GM19438 (cell line): Measurements from ENCODE around the gene SHISA8.

Experiments
- ATAC-seq: cut with Tn5 transposase; IDR thresholded peaks from one replicate; pipeline ENCODE4 v1.9.1; 2021; ENCODE audit warnings: low read depth; ENCODE audit not compliant: unreplicated experiment

The SHISA8 gene

DNA sequence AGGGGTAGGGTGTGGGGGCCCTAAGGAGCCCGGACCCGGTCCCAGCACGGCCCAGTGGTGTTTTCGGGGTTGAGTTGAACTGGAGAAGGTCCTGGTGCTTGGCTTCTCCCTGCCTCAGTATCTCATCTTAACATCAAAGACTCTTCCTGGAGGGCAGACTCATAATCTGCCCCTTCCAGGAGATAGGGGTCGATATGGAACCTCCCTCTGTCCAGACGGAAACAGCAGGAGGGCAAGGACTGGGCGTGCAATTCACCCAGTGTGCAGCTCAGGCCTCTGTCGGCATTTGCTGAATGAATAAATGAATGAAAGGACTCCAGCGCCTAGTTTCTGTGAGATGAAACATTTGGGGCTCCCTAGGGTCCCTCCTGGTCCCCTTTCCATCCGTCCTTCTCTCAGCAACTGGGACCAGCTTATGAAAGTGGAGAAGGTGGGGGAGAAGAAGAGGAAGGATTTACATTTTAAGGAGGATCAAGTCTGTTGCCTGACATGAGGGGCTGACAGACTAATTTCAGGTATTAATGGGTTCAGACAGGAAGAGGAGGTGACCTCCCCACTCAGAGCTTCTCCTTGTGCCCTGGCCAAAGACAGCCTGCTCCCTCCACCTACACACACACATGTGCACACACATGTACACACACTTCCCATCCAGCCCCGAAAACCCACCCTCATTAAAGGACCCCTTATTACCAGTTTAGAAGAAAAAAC lies 1.1 kb upstream of the SHISA8 start:
- ATAC-seq = no peak

DNA sequence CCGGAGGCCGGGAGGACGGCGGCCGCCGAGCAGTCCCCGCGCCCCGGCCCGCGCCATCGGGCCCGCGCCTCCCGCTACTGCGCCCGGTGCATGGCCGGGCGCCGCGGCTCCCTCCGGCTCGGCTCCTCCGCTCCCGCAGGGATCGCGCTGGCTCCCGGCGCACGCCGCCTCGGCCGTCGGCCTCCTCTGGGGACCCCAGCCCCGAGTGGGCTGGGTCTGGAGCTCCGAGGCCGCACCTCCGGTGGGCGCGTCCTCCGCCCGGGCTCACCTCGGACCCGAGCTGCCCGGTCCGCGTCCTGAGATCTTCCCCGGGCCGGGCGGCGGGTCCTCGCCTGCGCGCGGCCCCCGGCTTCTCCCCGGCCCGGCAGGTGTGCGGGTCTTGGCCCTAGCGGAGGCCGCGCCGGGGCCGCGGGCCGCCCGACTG lies 251 bp downstream of the SHISA8 start:
- no peak for ATAC-seq

DNA sequence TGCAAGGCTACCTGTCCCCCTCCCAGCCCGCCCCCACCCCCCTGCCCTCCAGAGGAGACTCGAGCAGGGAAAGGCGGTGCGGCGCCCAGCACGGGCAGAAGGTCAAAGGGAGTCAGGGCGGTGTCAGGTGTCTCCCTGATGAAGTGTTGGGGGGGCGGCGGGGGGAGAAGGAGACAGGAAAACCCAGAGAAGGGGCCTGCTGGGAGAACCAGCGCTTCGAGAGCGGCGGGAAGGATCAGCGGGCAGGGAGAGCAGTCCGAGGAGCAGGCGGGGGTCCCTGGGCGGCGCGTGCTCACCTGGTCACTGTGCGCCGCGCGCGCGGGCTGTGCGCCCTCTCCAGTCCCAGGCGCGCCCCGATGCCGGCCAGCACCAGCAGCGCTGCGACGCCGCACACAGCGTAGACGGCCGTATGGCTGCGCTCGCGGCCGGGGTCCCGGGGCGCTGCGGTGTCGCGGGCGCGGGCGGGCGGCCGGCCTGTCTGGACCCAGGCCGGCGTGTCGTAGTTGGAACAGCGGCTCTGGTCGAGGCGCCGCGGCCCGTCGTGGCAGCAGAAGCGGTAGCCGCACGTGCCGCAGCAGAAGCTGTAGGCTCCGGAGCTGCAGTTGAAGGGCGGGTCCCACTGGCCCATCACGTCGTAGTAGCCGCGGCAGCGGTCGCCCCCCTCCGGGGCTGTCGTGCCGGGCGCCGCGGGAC lies 886 bp downstream of the SHISA8 start:
- no peak for ATAC-seq

DNA sequence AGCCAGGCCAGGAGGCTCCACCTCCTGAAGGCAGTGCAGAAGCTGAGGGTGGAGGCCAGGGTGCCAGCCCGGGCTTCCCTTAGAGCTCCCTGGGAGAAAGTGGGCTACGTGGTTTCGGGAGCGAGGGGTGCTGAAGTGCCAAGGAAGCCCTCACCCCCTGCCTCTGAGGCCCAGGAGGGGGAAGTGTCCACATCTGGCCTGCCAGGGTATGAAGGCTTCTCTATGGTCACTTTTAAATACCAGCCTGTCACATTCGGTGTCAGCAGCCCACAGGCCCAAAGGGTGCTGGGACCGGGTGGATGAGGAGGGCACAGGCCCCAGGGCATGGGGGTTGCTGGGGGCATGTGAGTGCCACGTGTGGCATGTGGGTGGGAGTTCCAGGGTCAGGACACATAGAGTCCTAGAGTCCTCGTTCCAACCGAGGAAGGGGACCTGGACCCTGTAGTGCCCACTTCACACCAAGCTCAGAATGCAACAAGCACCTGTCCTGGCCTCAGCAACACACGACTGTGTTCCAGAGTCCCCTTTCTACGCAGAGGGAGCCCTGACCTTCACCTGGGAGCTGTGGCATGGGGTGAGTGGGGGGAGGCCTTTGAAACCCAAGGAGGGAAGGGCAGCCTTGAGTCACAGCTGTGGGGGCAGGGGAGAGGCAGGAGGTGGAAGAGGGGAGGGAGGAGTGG lies 1.7 kb downstream of the SHISA8 start:
- no peak for ATAC-seq

DNA sequence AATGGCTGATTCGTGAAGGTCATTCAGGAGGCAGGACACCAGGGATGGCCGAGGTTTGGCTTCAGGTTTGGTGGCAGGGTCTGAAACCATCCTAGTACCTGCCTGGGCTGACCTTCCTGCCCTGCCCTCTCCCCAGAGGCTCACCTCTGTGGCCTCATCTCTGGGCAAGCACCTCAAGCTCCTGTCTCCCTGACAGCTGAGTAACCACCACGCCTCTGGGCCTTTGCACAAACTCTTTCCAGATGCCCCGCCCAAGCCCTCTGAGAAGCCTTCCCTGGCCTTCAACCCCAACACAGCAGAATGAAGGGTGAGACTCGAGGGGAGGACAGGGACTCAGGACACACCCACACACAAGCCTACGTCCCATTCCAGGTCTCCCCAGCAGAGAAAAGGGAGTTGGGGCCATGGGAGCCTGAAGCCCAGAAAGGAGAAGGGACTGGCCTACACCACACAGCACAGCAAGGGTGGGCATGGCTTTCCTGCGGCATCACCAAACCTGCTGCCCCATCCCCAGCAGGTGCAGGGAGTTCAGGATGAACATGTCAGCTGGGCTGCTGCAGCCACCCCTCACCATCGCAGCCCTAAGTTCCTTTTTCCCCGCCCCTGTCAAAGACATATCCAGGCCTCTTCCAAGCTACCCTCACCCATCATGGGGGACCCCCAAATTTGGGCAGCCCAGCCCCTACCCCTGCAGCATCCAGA lies 2.4 kb downstream of the SHISA8 start:
- ATAC-seq = no peak

DNA sequence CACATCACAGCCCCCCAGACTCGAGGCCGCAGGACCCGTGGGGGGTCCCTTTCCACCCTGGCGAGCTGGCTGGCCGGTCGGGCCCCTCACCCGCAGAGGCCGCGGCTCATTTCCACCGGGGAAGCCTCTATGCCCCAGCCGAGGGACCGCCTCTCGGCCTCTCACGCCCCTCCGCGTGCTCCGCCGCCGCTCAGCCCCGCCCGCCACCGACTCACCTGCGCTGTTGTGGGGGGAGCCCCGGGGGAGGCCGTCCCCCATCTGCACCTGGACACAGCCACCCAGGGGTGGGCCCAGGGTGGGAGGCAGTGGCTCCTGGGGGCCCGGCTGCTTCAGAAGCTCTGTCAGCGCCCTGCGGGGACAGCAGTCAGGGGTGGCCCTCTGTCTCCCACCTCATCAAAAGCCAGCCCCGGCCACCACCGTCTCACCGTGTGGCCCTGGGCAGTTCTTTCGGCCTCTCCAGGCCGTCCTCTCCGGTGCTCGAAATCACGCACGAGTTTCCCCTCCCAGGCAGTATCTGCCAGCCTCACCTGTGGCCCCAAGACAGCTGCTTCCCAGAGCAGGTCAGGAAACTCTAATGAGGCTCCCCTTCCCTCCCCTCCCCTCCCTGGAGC lies 3.8 kb downstream of the SHISA8 start:
- no peak for ATAC-seq

DNA sequence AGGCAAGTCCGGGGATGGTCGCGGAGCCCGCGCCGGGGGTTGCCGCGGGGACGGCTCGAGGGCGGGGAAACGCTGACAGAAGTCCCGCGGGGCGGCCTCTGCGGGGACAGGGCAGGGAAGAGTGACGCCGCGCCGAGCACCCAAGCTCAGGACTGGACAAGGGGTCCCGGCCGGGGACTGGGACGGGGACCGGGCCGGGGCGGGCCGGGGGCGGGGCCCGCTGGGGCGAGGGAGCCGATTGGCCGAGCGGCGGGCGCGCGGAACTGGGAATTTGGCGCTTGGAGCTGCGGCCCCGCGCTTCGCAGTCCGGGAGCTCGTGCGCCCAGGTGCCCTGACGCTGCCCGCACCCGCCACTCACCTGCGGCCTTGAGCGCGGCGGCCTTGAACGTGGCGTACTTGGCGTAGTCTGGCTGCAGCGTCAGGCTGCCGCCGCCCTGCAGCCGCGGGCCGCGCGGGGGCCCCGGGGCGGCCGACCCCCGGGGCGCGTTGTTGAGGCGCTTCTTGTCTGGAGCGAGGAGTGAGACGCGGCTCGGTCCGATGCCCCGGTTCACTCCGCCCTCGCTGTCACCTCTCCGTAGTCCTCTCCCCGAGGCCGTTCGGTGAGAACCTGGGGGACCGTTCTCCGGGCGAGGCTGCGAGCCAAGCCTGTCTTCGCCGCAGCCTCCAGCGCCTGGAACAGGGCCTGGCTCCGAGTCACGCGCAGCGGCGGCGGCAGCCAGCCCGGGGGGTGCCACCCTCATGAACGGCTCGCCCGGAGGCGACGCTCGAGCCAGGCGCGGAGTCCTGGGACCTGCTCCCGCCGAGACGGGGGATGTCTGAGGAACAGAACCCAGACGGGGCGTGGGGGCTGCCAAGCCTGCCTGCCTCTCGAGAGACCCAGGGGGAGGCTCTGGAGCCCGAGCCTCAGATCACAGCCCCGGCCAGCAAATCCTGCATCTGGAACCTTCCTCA lies 4.5 kb downstream of the SHISA8 start:
- ATAC-seq = no peak

DNA sequence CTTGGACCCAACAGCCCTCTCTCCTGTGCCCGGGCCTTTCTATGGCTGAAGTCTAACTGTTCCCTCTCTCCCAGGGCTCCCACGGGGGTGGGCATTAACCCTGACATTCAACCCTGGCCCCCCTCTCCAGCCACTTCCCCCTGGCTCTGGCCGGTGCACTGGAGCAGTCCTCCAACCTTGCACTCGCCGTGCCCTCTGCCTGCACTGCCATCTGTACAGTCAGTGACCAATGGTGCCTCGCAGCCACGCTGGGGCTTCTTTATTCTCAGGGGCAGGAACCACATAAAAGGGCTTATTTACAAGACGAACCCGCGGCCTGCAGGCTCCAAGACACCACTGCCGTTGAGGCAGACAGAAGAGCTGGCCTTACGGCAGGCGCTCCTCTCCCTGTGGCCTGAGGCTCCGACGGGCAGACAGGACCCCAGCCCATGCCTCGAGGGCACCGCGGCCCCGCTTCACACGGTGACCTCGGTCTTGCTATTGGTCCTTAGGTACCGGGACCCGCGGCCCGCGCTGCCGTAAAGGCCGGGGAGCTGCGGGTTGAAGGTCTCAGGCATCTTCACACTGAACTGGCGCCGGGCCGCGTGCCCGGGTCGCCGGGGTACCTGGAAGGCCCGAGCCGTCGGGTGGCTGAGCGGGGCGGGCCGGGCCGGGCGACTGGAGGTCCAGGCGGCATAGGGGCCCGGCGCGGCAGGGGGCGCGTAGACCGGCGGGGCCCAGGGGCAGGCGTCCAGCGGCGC lies 5.4 kb downstream of the SHISA8 start:
- ATAC-seq = no peak

DNA sequence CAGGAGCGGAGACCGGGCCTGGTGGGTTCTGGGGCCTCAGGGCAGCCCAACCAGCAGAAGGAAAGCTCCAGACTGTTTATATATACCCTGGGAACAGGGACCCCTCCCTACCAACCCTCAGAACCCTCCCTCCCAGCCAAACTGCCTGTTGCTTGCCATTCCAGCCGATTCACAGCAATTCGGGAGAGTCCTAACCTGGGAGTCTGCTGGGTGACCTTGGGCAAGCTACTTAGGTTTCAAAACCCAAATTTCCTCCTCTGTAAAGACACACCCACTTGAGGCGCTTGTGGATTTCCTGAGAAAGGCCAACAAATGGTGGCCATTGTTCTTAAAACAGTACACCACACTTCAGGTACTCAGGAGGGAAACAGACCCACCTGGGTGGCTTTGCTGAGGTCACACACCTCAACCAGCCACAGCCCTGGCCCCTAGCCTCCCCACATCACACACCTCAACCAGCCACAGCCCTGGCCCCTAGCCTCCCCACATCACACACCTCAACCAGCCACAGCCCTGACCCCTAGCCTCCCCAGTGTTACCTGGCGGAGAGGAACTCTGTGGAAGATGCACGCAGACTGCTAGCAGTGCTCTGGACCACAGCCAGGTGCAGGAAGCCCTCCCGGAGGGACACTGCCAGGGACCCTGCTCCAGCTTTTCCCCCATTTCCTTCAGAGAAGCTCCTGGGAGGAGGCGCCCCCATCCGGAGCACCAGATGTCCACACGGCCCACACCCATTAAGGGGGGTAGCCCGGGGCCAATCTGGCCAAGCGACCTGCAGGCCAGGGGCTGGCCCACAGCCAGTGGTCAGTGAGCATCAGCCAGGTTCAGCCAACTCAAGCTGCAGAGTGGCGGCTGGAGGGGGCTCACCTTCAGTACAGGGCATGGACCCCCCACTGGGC lies 6.2 kb downstream of the SHISA8 start:
- ATAC-seq = no peak

DNA sequence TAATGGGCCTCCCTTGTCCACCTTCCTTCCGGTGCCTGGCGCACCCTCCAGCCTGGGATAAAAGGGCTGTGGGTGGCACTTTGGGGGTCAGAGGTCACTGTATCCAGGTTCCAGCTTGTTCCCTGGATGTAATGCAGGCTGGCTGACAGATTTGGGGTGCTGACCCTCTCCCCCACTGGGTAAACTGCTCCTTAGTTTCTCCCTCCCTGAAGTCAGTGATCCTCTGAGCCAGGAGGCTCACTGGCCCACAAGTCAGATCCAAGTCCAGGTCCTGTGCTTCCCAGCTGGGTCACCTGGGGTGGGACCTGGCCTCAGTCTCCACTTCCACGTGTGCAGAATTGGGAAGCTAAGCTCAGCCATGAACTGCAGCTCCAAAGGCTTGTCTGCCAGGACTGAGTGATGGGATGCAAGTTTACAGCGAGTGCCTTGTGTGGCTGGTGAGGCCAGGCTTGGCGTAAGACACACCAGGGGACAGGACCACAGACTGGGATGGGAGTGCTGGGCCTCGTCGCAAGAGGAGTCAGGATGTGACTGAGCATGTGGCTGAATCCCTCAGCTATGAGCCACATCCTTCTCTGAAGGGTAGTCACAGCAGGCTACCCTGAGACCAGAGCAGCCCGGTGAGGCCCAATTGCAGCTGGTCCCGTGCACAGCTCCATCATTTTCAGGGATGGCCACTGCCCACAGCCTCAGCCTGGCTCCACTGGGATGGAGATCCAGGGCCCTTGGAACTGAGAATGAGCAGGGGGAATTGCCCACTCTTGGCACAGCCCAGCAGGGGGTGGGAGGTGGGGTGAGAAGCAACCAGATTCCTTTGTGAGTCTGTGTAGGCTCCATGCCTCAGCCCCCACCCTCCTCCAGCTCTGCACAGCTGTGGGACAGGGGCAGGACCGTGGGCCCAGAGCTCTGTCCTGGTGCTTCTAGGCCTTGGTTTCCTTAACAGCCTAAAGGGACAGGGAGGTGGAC lies 7.2 kb downstream of the SHISA8 start:
- ATAC-seq = no peak

DNA sequence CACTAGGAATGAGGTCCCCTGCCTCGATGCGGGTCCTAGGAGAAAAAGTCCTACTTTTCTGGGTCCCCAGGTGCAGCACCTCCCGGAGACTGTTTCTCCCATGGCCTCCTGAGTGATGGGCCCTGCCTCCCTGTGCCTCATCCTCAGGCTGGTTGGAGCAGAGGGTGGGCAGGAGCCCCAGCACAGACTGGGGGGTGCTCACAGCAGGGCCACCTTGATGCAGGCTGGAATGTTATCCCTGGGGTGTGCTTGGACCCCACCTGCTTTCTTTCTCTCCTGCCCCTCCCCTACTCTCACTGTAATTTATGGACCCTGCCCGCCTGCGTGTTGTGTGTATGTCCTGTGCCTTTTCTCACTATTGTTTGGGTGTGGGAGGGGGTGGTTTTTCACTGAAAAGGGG lies 8.1 kb downstream of the SHISA8 start:
- no peak for ATAC-seq

DNA sequence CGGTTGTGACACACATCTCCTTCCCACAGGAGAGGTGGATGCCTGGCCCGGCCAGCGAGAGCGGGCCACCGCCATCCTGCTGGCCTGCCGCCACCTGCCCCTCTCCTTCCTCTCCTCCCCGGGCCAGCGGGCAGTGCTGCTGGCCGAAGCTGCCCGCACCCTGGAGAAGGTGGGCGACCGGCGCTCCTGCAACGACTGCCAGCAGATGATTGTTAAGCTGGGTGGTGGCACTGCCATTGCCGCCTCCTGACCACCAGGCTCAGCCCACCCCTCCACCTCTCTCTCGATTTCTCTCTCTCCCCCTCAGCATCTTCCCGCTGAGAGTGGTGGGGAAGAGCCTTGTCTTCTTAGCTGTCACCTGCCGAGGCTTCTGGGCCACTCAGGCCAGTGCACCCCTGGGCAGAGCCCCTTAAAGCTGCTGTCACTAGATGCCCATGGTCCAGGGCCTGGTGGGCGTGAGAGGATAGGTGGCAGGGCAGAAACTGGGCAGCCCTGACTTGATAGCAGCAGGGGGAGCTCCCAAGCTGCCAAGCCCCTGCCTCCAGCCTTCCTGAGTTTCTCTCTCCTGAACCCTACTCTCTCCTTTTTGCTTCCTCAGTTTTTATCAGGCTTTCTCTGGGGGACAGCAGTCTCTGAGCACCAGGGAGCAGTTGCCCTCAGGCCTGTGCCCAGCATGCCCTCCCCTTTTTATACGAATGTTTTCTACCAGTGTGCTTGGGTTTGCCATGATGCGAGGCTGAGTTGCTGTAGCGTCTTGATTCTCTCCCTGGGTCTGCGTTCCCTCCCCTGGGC lies 9.3 kb downstream of the SHISA8 start:
- no peak for ATAC-seq

DNA sequence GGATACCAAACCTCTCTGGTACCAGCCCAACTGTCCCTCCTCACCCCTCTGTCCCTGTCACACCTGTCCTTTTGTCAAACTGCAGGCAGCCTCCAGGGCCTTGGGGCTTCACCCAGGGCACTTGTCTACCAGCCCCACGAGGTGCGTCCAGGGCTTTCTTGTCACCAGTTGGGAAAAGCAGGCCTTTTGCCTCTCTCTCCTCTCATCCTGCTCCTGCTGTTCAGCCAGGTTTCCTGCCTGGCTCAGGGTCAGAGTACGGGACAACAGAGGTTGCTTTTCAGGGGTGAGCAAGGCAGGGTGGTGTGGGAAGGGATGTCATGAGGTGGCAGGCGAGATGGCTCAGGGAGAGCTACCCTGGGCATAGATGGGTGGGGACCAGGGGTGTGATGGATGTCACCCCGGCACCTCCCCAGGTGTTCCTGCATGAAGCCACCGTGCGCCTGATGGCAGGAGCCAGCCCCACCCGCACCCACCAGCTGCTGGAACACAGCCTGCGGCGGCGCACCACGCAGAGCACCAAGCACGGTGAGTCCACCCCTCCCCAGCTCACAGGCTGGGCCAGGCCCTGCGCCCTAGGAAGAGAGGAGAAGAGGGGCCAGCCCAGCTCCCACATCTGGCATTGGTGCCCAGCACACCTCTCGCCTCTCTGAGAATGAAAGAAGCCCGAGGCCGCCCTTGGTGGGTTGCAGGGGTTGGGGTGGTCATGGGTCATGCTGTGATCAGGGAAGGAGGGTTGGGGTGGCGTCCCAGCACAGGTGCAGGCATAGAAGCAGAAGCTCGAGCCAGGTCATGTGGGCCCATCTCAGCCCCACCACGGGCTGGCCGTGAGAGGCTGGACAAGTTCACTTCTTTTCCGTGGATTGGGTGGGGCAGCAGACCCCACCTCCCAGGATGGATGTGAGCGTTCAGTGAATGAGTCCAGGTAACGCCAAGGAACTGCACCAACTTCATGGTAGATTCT lies 10.1 kb downstream of the SHISA8 start:
- no peak for ATAC-seq

DNA sequence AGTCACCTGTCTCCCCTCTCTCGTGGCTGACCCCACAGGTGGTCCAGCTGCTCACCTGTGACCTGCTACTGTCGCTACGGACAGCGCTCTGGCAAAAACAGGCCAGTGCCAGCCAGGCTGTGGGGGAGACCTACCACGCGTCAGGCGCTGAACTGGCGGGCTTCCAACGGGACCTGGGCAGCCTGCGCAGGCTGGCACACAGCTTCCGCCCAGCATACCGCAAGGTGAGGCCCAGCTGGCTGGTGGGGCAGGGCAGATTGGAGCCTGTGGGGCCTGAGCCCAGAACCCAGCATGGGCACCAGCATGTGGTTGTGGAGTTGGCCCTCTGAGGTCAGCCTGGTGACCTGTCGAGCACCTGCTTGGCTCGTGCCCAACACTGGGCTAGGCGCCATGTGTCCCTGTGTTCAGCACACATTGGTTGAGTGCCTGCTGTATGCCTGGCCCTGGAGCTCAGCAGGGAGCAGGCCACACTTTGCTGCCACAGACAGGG lies 11.9 kb downstream of the SHISA8 start:
- no peak for ATAC-seq

DNA sequence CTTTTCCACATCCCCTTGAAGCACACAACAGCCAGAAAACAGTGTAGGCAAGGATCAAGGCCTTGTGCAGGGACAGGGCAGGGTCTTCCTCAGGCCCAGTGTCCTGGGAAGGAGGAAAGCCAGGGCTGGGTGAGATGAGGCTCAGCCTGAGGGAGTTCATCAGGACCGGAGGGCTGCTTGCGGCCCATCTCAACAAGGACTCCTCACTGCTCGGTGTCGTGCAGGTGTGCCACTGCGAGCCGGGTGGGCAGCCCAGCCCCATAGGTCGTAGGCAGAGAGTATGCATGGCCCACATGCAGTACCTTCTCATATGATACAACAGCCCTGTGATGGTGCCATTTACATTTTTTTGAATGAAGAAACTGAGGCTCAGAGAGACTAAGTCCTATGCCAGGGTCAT lies 12.9 kb downstream of the SHISA8 start:
- ATAC-seq = no peak
